Colonic mucosa (tissue), 4 donors: ENCODE data around the gene RCBTB1. TPM values are rescaled to one million over a fixed set of nuclear protein-coding genes. Genes with fewer than 3 reads are reported as not detected.

Experiments used
- DNase-seq: peaks from one replicate; pipeline ENCODE4 v3.0.0-alpha.2; 2020
- H3K27ac ChIP-seq: fragments of 200-600 bp; one replicate; pipeline ENCODE4 v1.8.0; 2021
- H3K27me3 ChIP-seq: fragments of 200-600 bp; one replicate; pipeline ENCODE4 v1.8.0; 2021
- H3K36me3 ChIP-seq: fragments of 200-600 bp; one replicate; pipeline ENCODE4 v1.8.0; 2021
- H3K4me1 ChIP-seq: fragments of 200-600 bp; one replicate; pipeline ENCODE4 v1.8.0; 2021; ENCODE audit warnings: mild to moderate bottlenecking
- H3K4me3 ChIP-seq: fragments of 200-600 bp; one replicate; pipeline ENCODE4 v1.8.0; 2021
- H3K9ac ChIP-seq, 2 donors: one replicate each; pipeline ENCODE4 v1.7.0; 2013; ENCODE audit warnings: control low read depth in 2 of 2, low read depth in 2 of 2, low read length in 2 of 2
- H3K9me3 ChIP-seq: fragments of 200-600 bp; one replicate; pipeline ENCODE4 v1.8.0; 2021
- intact Hi-C: fragments of 100-400 bp; cut with DNase I; formaldehyde crosslinking; loops from one replicate; pipeline ENCODE4 v1.14.1; 2022
- total RNA-seq, 2 donors: library from RNA; stranded (reverse); fragmentation: NEBNext Ultra II Directional in 1 of 2; extraction: Animal tissue kit (Norgen Biotek cat#: 25700) in 1 of 2; gene quantifications; one replicate each; pipeline ENCODE4 v1.2.1, GENCODE V29; 2021
- TF ChIP-seq, protein P1 (sequence below): fragments of 200-600 bp; IDR thresholded peaks from one replicate; pipeline ENCODE4 v1.8.0; 2022; ENCODE audit warnings: antibody characterized with exemption, mild to moderate bottlenecking
- donor health status: healthy.
- donor health status: DM: no; HTN: no; CAD: no.
- donor health status: DM: no; HTN: no; CAD: no.

RCBTB1 gene
- total RNA-seq, 2 donors from 2014 or later, result 6.2 to 7.5 TPM

GRCh38 chr13:49540552-49540951 is 44.8 kb downstream of the RCBTB1 start:
- H3K36me3 ChIP-seq, result no peaks in the 10 kb centered on the region
- no peaks in the 10 kb centered on the region for H3K27me3 ChIP-seq
- H3K4me3 ChIP-seq, result no peak overlapping the region
- H3K4me1 ChIP-seq, result no peaks in the 10 kb centered on the region
- H3K9me3 ChIP-seq, result no peaks in the 10 kb centered on the region
- no peak overlapping the region for H3K27ac ChIP-seq
- no peak overlapping the region for H3K9ac ChIP-seq
- intact Hi-C loops, result no loop called here
- no peak for DNase-seq
- TF ChIP-seq, protein P1, sequence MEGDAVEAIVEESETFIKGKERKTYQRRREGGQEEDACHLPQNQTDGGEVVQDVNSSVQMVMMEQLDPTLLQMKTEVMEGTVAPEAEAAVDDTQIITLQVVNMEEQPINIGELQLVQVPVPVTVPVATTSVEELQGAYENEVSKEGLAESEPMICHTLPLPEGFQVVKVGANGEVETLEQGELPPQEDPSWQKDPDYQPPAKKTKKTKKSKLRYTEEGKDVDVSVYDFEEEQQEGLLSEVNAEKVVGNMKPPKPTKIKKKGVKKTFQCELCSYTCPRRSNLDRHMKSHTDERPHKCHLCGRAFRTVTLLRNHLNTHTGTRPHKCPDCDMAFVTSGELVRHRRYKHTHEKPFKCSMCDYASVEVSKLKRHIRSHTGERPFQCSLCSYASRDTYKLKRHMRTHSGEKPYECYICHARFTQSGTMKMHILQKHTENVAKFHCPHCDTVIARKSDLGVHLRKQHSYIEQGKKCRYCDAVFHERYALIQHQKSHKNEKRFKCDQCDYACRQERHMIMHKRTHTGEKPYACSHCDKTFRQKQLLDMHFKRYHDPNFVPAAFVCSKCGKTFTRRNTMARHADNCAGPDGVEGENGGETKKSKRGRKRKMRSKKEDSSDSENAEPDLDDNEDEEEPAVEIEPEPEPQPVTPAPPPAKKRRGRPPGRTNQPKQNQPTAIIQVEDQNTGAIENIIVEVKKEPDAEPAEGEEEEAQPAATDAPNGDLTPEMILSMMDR, result no peak

- H3K9me3 ChIP-seq, result no peaks in the 10 kb centered on the region
- no peaks in the 10 kb centered on the region for H3K4me1 ChIP-seq
- no peak overlapping the region for H3K4me3 ChIP-seq
- TF ChIP-seq, protein P1, result no peak
- no peaks in the 10 kb centered on the region for H3K27me3 ChIP-seq
- H3K27ac ChIP-seq, result no peak overlapping the region
- DNase-seq, result no peak
- intact Hi-C loops, result no loop called here
- H3K9ac ChIP-seq, result no peak overlapping the region
- H3K36me3 ChIP-seq, result no peaks in the 10 kb centered on the region
Measured at GRCh38 chr13:49539746-49540145, 45.6 kb downstream of the RCBTB1 start.

DNA sequence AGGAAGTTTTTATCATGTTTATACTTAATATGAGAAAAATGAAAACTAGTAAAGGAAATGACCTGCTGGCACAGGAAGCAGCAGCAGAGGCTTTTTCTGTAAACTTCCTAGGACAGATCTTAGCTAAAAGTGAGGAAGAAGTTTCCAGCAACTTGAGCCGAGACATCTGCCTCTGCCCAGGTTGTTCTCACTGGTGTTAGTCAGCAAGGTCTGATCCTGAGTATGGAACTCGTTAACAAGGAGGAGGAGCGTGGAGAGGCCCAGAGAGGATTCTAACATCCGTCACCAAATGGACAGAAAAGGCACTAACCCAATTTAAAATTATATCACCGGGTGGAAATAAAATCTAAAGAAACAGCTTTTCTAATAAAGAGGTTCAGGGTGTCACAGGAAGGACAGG is 46.0 kb downstream of the RCBTB1 start:
- no peaks in the 10 kb centered on the region for H3K4me1 ChIP-seq
- no peak for DNase-seq
- no peak overlapping the region for H3K4me3 ChIP-seq
- no peak overlapping the region for H3K27ac ChIP-seq
- H3K36me3 ChIP-seq, result no peaks in the 10 kb centered on the region
- no peaks in the 10 kb centered on the region for H3K27me3 ChIP-seq
- TF ChIP-seq, protein P1, result no peak
- intact Hi-C loops, result no loop called here
- H3K9ac ChIP-seq, result no peak overlapping the region
- H3K9me3 ChIP-seq, result no peaks in the 10 kb centered on the region

DNA sequence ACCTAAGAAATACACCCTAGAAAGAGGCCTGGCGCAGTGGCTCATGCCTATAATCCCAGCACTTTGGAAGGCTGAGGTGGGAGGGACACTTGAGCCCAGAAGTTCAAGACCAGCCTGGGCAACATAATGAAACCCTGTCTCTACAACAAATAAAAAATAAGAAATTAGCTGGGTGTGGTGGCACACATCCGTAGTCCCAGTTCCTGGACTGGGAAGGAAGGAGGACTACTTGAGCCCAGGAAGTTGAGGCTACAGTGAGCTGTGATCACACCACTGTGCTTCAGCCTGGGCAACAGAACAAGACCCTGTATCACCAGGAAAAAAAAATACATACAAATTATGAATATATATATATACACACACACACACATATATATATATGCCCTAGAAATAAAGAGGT is 47.0 kb downstream of the RCBTB1 start:
- DNase-seq, result no peak
- Histone ChIP-seq H3K9ac (no peak overlapping the region), H3K36me3 (no peaks in the 10 kb centered on the region), H3K4me3 (no peak overlapping the region), H3K9me3 (no peaks in the 10 kb centered on the region), H3K27me3 (no peaks in the 10 kb centered on the region), H3K4me1 (no peaks in the 10 kb centered on the region), H3K27ac (no peak overlapping the region)
- TF ChIP-seq, protein P1, result no peak
- intact Hi-C loops, result no loop called here

- intact Hi-C loops, result no loop called here
Measured at GRCh38 chr13:49536144-49536873, 49.0 kb downstream of the RCBTB1 start.

More at GRCh38 chr13:49536144-49536873, 49.0 kb downstream of the RCBTB1 start:
- H3K9me3 ChIP-seq, result no peaks in the 10 kb centered on the region
- H3K4me3 ChIP-seq, result no peak overlapping the region
- no peaks in the 10 kb centered on the region for H3K36me3 ChIP-seq
- H3K27me3 ChIP-seq, result no peaks in the 10 kb centered on the region
- no peak overlapping the region for H3K27ac ChIP-seq
- no peak overlapping the region for H3K9ac ChIP-seq
- DNase-seq, result no peak
- H3K4me1 ChIP-seq, result no peaks in the 10 kb centered on the region
- TF ChIP-seq, protein P1, result no peak
